SK-N-SH (cell line): ENCODE data around the gene FAM168A.

Experiments
- CTCF ChIP-seq: fragments of 200-600 bp; sonication (generic); IDR thresholded peaks from 2 replicates; pipeline ENCODE4 v1.6.1; 2017; ENCODE audit warnings: antibody characterized with exemption, mild to moderate bottlenecking, moderate library complexity
- EP300 ChIP-seq, 2 experiments: IDR thresholded peaks; 2 replicates each; pipeline versions ENCODE4 v1.4.0 to v1.6.1; 2012; ENCODE audit warnings: borderline replicate concordance in 1 of 2, low read depth in 1 of 2, low read length in 1 of 2
- POLR2AphosphoS5 ChIP-seq: IDR thresholded peaks from 2 replicates; pipeline ENCODE4 v1.6.1; 2012; ENCODE audit warnings: low read depth, low read length
- TCF12 ChIP-seq: IDR thresholded peaks from 2 replicates; pipeline ENCODE4 v1.4.0; 2012

GRCh38 chr11:73363147-73363546 lies 234.8 kb downstream of the FAM168A start:
- TF ChIP-seq CTCF: no peak
- TF ChIP-seq TCF12: no peak
- no peak for TF ChIP-seq POLR2AphosphoS5
- TF ChIP-seq EP300 (IDR thresholded peaks at IDR 0.05; ENCODE audit: borderline replicate concordance in 1 of 2, low read depth in 1 of 2, low read length in 1 of 2): no peak
